Measurements from ENCODE around the gene ST7L.

ST7L gene

DNA sequence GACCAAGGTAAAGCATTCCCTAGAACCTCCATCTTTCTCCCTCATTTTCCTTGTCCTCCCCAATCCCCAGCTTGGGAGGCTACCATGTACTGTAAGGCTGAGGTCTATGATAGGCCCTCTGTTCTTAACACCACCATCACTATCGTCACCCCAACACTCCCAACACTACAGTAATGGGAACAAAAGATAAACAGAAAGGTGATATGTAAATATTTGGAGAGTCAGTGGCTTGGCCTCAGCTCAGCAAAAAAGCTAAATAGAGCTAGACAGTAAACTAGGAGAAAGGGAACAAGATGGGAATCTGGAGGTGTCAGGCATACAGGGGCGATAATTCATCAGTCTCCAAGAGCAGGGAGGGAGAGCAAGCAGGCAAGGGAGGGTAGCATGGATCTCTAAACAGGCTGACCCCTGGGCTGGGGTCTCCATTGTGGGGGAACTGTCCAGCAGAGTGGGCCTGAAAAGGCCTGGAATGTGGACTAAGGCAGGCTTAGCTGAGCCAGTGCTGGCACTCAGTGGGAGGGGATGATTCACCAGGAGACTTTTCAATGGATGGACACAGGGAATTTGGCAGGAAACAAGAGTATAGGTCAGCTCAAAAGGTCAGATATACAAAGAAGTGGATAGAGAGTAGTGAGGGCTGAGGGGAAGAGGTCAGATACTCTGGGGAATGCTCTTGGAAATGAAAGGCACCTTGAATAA lies 103.5 kb downstream of the ST7L start:
- DNase-seq (ENCODE audit: low spot score), result peak; percentile 77

DNA sequence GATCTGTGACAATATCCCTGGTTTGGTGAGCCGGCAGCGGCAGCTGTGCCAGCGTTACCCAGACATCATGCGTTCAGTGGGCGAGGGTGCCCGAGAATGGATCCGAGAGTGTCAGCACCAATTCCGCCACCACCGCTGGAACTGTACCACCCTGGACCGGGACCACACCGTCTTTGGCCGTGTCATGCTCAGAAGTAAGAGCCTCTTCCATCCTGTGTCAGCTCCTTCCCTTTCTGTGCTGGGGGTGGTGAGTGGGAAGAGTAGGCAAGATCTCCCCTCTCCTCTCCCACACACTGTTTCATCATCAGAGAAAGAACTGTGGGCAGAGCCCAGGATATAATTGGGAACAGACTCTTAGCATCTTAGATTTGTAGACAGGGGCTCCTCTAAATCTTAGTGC lies 104.0 kb downstream of the ST7L start:
- DNase-seq (ENCODE audit: low spot score), result no peak

DNA sequence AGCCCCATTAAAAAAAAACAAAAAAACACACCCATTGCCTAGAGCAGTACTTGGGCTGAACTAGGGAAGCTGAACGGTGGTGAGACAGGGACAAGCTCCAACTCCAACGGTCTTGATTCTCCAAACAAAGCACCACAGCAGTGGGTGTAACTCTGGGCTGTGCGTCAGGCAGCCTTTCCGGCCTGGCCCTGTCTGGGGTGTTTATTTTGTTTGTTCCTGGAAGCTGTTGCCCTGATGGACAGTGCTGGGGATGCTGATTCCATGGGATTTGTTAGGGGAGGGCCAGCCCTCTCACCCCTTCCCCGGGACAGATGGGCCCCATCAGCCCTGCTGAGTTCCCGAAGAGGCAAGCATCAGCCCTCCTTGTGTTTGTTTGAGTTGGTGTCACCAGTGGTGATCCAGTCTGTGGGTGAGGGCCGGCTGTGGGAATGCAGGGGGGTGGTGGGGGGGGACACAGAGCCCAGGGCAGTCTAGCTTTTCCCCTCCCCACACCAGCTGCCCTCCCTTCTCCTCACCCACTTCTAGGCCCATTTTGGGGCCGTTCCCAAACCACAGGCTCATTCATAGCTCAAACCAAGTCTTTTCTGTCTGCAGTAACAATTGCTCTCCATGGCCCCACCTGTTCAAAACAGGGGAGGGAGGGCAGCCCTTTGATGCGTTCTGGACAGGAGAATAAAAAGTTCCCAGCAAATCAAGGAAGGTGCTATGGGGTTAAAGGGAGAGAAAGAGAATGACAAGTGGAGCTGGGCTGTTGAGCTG lies 105.7 kb downstream of the ST7L start:
- peak; percentile 79 for DNase-seq (ENCODE audit: low spot score)

DNA sequence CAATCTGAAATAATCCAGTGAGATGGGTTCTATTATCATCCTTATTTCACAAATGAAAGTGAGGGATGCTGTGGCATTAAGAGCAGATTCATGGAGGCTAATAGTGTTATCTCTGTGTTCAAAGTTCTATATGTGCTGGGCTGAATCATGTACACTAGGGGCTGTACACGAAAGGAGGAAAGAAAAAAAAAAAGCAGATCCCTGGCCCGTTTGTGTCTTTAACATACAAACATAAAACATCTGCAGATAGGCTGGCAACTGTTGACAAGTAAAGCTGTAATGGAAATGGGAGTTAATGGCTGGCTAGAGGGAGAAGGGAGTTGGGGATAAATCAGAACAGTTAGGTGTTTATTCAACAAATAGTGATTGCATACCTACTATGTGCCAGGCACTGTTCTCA lies 107.0 kb downstream of the ST7L start:
- DNase-seq (ENCODE audit: low spot score), result no peak

GRCh38 chr1:112510340-112510739 lies 108.6 kb downstream of the ST7L start:
- no peak for DNase-seq (ENCODE audit: low spot score)

DNA sequence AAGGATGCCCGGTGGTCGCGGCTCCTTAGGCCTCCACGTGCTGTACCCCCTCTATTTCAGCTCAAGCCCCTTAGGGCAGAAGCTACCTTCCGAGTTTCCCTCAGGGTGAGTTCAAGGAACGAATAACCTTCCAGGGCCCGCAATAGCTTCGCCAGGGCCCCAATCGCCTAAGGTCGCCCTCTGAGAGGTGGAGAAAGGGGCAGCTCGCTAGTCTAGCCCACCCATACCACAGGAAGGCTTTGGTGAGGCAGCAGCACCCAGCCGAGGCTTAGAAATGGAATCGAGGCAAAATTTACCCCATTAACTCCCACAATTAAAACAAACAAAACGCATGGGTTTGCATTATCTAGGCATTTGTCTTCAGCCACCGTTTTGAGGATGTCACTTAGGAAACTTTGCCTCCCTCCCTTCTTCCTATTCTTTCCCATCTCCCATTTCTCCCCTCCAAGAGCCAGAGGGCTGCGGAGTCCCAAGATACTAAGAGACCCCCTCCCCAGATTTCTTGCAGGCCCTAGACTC lies 109.2 kb downstream of the ST7L start:
- DNase-seq (ENCODE audit: low spot score), result no peak

- no peak for DNase-seq (ENCODE audit: low spot score)
Observed at GRCh38 chr1:112509005-112509659, 109.8 kb downstream of the ST7L start.

GRCh38 chr1:112508278-112509004 lies 110.5 kb downstream of the ST7L start, which contains the start of gene WNT2B:
Gene WNT2B, plus strand, starts transcription at chr1:112508965. Its CDS starts 298 bp downstream, at chr1:112509263.
- peak; percentile 65 for DNase-seq (ENCODE audit: low spot score)

DNA sequence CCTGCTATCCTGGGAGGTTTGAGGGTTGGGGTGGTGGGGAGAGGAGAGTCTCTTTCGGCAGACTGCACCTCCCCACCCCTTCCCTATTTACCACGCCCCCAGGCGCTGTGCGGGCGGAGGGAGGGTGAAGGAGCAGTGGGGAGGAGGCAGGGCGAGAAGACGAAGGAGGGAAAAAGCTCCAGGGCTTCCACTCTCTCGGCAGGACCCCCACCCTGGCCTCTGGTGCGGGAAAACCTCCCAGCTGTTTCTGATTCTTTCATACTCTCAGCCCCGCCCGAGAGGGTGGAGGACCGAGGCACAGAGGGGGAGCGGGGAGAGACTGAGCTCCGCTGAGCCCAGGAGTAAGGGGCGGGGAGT lies 111.0 kb downstream of the ST7L start:
- peak; percentile 54 for DNase-seq (ENCODE audit: low spot score)

DNA sequence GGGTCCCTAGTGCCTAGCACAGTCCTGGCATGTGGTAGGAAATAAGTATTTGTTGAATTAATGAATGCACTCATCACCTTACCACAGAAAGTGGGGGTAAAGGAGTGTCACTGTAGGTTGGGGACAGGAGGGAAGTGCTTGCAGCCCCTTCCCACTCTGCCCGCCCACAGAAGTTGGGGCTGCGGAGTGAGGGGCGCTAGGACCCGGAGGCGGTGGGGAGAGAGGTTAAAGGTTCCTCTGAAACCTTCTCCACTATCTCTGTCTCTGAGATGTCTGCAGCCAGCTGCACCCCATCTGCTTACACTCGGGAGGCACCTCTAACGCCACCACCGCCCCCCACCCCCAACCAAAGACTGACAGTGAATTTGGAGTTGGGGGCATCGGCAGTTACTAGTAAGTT lies 111.6 kb downstream of the ST7L start:
- no peak for DNase-seq (ENCODE audit: low spot score)

GRCh38 chr1:112506731-112507130 lies 112.2 kb downstream of the ST7L start:
- no peak for DNase-seq (ENCODE audit: low spot score)

GRCh38 chr1:112506306-112506705 lies 112.6 kb downstream of the ST7L start:
- no peak for DNase-seq (ENCODE audit: low spot score)

- no peak for DNase-seq (ENCODE audit: low spot score)
Observed at GRCh38 chr1:112505878-112506277, 113.1 kb downstream of the ST7L start.

DNA sequence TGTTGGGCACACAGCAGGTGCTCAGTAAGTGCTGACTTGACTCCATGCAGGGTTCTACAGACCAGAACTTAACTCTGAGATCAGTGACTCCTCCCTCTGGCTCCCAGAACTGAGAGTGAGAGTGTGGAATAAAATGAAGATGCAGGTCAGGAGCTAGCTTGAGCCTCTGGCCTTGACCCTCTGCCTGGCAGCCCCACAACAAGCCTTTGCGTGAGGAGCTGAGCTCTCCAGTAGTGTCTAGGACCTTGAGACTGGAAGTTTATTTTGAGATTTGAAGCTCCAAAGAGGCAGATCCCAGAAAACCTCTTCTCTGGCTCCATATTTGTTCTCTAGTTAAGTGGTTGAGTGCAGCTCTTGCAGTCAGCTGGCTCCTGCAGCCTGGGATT lies 113.5 kb downstream of the ST7L start:
- DNase-seq (ENCODE audit: low spot score), result no peak

DNA sequence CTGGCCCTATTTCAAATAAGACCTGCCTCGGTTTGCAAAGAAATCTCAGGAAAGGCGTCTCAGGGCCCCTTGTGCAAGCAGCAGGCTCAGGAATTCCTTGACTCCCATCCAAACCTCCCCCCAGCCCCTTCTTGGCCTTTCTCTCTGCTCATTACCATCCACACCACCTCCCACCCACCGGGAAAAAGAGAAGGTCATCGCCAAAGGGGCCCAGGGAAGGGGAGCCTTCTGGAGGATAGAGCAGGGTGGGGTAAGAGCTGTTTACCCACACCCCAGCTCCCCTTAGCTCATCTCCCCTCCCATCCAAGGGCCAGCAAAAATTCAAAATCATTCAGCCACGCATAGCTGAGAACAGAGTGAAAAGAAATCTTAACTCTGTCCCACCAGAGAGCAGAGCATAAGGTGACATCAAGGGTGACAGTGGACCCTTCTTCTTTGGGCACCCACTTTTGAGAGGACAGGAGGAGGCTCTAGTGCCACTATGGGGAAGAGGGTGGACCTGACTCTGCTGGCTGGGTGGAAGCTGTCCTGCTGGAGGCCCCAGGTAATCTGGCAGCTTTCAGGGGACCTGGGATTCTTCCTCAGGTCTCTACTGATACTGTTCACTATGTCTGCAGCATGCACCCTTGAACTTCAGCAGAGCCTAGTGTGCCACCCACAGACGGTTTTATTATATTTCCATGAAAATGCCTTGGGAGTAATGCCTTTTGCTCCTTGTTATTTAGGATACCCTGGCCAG lies 114.1 kb downstream of the ST7L start:
- no peak for DNase-seq (ENCODE audit: low spot score)

- no peak for DNase-seq (ENCODE audit: low spot score)
Observed at GRCh38 chr1:112504001-112504660, 114.8 kb downstream of the ST7L start.

DNA sequence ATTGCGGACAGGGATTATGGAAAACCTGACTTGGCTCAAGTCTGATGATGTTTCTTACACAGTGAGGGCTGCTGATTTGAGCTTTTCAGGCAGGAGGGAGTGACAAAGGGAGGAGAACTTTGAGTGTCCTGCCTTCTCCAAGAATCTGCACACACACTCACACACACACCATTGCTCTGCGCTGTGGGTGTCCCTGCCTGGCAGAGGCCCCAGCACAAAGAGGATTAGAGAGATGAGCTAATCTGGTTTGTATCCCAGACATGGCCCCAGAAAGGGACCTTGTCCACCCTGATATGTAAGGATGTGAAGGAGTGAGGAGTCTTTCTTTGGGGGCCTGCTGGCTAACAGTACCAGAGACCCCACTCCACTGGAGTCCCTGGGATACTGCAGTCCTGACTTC lies 116.1 kb downstream of the ST7L start:
- peak; percentile 53 for DNase-seq (ENCODE audit: low spot score)

DNA sequence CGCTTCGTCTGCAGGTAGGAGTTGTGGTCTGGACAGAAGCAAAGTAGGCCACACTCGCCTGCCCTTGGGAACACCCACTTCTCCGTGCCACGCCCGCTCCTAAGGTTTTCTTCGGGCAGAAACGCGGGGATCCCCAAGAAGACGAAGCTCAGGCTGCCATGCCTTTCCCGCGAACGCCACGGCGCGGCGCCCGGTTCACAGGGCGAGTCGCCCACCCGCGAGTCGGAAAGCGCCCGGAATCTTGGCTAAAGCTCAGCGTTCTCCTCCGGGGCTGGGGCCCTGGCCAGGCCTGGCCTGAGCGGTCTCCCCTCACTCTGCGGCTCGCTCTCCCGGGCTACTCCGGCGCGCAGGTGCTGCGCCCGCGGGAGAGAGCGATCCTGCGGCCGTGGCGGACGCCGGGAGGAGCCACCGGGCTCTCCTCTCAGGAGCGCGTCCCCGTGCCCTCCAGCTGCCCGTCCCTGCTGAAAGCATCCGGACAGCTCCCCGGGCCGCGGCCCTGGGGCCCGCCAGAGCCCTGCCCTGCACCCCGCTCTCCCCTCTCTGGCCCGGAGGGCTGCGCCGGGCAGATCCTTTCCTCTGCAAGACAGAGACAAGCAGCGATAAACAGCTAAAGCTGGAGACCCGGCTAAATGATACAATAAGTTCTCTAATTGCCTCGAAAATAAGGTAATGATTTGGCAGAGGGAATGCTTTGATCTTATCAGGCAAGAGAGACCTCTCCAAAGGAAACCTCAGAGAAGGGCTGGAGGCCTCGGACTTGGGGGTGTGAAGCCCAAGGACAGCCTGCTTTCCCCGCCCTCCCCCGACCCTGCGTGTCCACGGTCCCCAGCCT lies 116.9 kb downstream of the ST7L start:
- DNase-seq (ENCODE audit: low spot score), result peak; percentile 77

- no peak for DNase-seq (ENCODE audit: low spot score)
Observed at GRCh38 chr1:112496290-112496689, 122.7 kb downstream of the ST7L start.

DNA sequence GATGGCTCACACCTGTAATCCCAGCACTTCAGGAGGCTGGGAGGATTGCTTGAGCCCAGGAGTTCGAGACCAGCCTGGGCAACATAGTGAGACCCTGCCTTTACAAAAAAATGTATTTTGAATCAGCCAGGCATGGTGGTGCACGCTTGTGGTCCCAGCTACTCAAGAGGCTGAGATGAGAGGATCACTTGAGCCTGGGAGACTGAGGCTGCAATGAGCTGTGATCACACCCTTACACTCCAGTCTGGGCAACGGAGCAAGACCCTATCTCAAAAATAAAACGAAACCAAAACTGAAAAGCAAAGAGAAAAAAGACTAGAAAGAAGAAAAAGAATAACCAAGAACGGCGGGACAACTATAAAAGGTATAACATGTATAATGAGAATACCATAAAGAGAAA lies 125.6 kb downstream of the ST7L start:
- no peak for DNase-seq (ENCODE audit: low spot score)
